Loucy (cell line): Measurements from ENCODE around the gene PEX12.
A peak's percentile ranks its signal among the peaks of the same experiment; 100 is the strongest.
"Not testable (repeated sequence)": the region's sequence is repeated elsewhere in the genome, so short reads cannot be mapped to it uniquely, and the experiment has no call there.

Source experiments
- H2AFZ ChIP-seq: fragments of 200-600 bp; sonication (generic); 2 replicates; pipeline ENCODE4 v1.6.0; 2016; ENCODE audit warnings: antibody characterized with exemption, mild to moderate bottlenecking, low read length, moderate library complexity
- H3F3A ChIP-seq: fragments of 200-600 bp; 2 replicates; pipeline ENCODE4 v1.6.0; 2016; ENCODE audit warnings: antibody characterized with exemption, low read depth, mild to moderate bottlenecking
- H3K27me3 ChIP-seq: fragments of 200-600 bp; sonication (generic); 2 replicates; pipeline ENCODE4 v1.6.1; 2014; ENCODE audit warnings: low read length, mild to moderate bottlenecking; ENCODE audit not compliant: insufficient read depth, poor library complexity, severe bottlenecking
- H3K36me3 ChIP-seq: fragments of 200-600 bp; sonication (generic); 2 replicates; pipeline ENCODE4 v1.6.1; 2016; ENCODE audit warnings: low read length; ENCODE audit not compliant: insufficient read depth
- H3K4me1 ChIP-seq: fragments of 200-600 bp; sonication (generic); 2 replicates; pipeline ENCODE4 v1.5.1; 2014; ENCODE audit warnings: low read length, mild to moderate bottlenecking; ENCODE audit not compliant: insufficient read depth, poor library complexity, severe bottlenecking
- H3K4me2 ChIP-seq: fragments of 200-600 bp; sonication (generic); 2 replicates; pipeline ENCODE4 v1.6.0; 2014; ENCODE audit warnings: antibody characterized with exemption, low read length, low read depth, mild to moderate bottlenecking; ENCODE audit not compliant: poor library complexity, severe bottlenecking
- H3K4me3 ChIP-seq: fragments of 200-600 bp; sonication (generic); 2 replicates; pipeline ENCODE4 v1.5.1; 2014; ENCODE audit warnings: low read length, mild to moderate bottlenecking, mixed read lengths; ENCODE audit not compliant: poor library complexity, severe bottlenecking
- H3K79me2 ChIP-seq: fragments of 200-600 bp; sonication (generic); 2 replicates; pipeline ENCODE4 v1.6.1; 2014; ENCODE audit warnings: low read length; ENCODE audit not compliant: insufficient read depth
- H3K9ac ChIP-seq: fragments of 200-600 bp; sonication (generic); 2 replicates; pipeline ENCODE4 v1.6.0; 2014; ENCODE audit warnings: mild to moderate bottlenecking, low read depth, low read length, moderate library complexity; ENCODE audit not compliant: poor library complexity, severe bottlenecking
- H3K9me2 ChIP-seq: fragments of 200-600 bp; sonication (generic); replicated peaks from 2 replicates; pipeline ENCODE4 v1.6.1; 2016; ENCODE audit warnings: low read depth, low read length, mixed read lengths
- H3K9me3 ChIP-seq: fragments of 200-600 bp; sonication (generic); 2 replicates; pipeline ENCODE4 v1.6.1; 2014; ENCODE audit warnings: mild to moderate bottlenecking, antibody characterized with exemption, low read length, low read depth; ENCODE audit not compliant: insufficient read depth
- H4K20me1 ChIP-seq: fragments of 200-600 bp; sonication (generic); 2 replicates; pipeline ENCODE4 v1.6.0; 2014; ENCODE audit warnings: antibody characterized with exemption, low read length, mild to moderate bottlenecking; ENCODE audit not compliant: insufficient read depth, poor library complexity, severe bottlenecking
- CTCF ChIP-seq: fragments of 200-600 bp; sonication (generic); conservative IDR thresholded peaks from 2 replicates; pipeline ENCODE4 v1.5.1; 2014; ENCODE audit warnings: mild to moderate bottlenecking, antibody characterized with exemption, low read length
- EZH2phosphoT487 ChIP-seq: fragments of 200-600 bp; IDR thresholded peaks from 2 replicates; pipeline ENCODE4 v1.6.1; 2018; ENCODE audit warnings: antibody characterized with exemption, mild to moderate bottlenecking, moderate library complexity, borderline replicate concordance

The PEX12 gene

GRCh38 chr17:35612924-35613521 lies 34.7 kb upstream of the PEX12 start:
- H3K27me3 ChIP-seq = no peaks in the 10 kb centered on the region
- H3F3A ChIP-seq = no peaks in the 10 kb centered on the region
- H3K4me1 ChIP-seq = no peaks in the 10 kb centered on the region
- no peak overlapping the region for H3K4me3 ChIP-seq
- no peak overlapping the region for H3K4me2 ChIP-seq
- no peak overlapping the region for H3K9ac ChIP-seq
- H3K9me3 ChIP-seq = no peaks in the 10 kb centered on the region
- no peaks in the 10 kb centered on the region for H4K20me1 ChIP-seq
- H3K79me2 ChIP-seq = no peaks in the 10 kb centered on the region
- TF ChIP-seq CTCF (peak; percentile 79), EZH2phosphoT487 (no peak)
- H3K9me2 ChIP-seq = no peaks in the 10 kb centered on the region
- H2AFZ ChIP-seq = no peak overlapping the region
- peaks cover 25% of the 10 kb centered on the region; the same call in 1 of the 2 replicates for H3K36me3 ChIP-seq

GRCh38 chr17:35610746-35611145 lies 32.4 kb upstream of the PEX12 start:
- H3K4me1 ChIP-seq, H3K9ac ChIP-seq, H3F3A ChIP-seq, H3K9me2 ChIP-seq, H3K4me2 ChIP-seq, H3K79me2 ChIP-seq, H3K4me3 ChIP-seq, H3K9me3 ChIP-seq, H3K27me3 ChIP-seq, H4K20me1 ChIP-seq, H2AFZ ChIP-seq: not testable (repeated sequence)
- H3K36me3 ChIP-seq = peaks cover 41% of the 10 kb centered on the region; the same call in 1 of the 2 replicates

- Histone ChIP-seq H3F3A (no peaks in the 10 kb centered on the region), H3K9ac (no peak overlapping the region), H3K79me2 (no peaks in the 10 kb centered on the region), H3K9me2 (no peaks in the 10 kb centered on the region), H3K4me1 (no peaks in the 10 kb centered on the region), H2AFZ (no peak overlapping the region), H3K27me3 (no peaks in the 10 kb centered on the region), H3K4me2 (no peak overlapping the region), H3K4me3 (no peak overlapping the region), H3K36me3 (peaks cover 45% of the 10 kb centered on the region; the same call in 1 of the 2 replicates), H4K20me1 (no peaks in the 10 kb centered on the region), H3K9me3 (no peaks in the 10 kb centered on the region)
- no peak for TF ChIP-seq EZH2phosphoT487
- no peak for TF ChIP-seq CTCF
Measured at GRCh38 chr17:35609831-35610230, 31.5 kb upstream of the PEX12 start.

GRCh38 chr17:35607239-35607847 lies 29.0 kb upstream of the PEX12 start:
- TF ChIP-seq EZH2phosphoT487 (no peak), CTCF (no peak)
- Histone ChIP-seq H3K9me3 (no peaks in the 10 kb centered on the region), H3K9ac (no peak overlapping the region), H3K79me2 (no peaks in the 10 kb centered on the region), H3K4me2 (no peak overlapping the region), H3K27me3 (no peaks in the 10 kb centered on the region), H3K4me1 (no peaks in the 10 kb centered on the region), H3K4me3 (no peak overlapping the region), H4K20me1 (no peaks in the 10 kb centered on the region), H3K9me2 (no peaks in the 10 kb centered on the region), H2AFZ (no peak overlapping the region), H3F3A (no peaks in the 10 kb centered on the region), H3K36me3 (peaks cover 61% of the 10 kb centered on the region; the same call in 1 of the 2 replicates)
